ENCODE measurements around the gene DNAH12. TPM values are rescaled to one million over a fixed set of nuclear protein-coding genes. Genes with fewer than 3 reads are reported as not detected.

DNAH12 gene
- polyA plus RNA-seq, 1 of the 3 experiments (the other 2 are of a cell fraction): 0.03 TPM

- no peak for DNase-seq
- H3K4me3 ChIP-seq (ENCODE audit: low read depth in 2 of 2, low read length in 1 of 2): no peak overlapping the region
- H3K27ac ChIP-seq (ENCODE audit: low read depth in 2 of 2, low read length in 1 of 2): no peak overlapping the region
- no peak for TF ChIP-seq USF2 (IDR thresholded peaks at IDR 0.05; ENCODE audit: borderline replicate concordance, low read depth, low read length)
- TF ChIP-seq FOXJ3 (CRISPR knock-in tag; IDR thresholded peaks at IDR 0.05): no peak
- TF ChIP-seq TEAD4 (IDR thresholded peaks at IDR 0.05; ENCODE audit: borderline replicate concordance, insufficient read depth): no peak
- TF ChIP-seq FOSL2 (IDR thresholded peaks at IDR 0.05; ENCODE audit: borderline replicate concordance, low read depth): no peak
- TF ChIP-seq POLR2AphosphoS5 (IDR thresholded peaks at IDR 0.05; ENCODE audit: low read depth, low read length): no peak
- no peak for TF ChIP-seq MAX (IDR thresholded peaks at IDR 0.05; ENCODE audit: low read depth)
- TF ChIP-seq RCOR1 (IDR thresholded peaks at IDR 0.05; ENCODE audit: low read length): no peak
- TF ChIP-seq PBX3 (IDR thresholded peaks at IDR 0.05): no peak
- TF ChIP-seq SMC3 (IDR thresholded peaks at IDR 0.05; ENCODE audit: low read depth, low read length): no peak
- TF ChIP-seq RXRA (IDR thresholded peaks at IDR 0.05; ENCODE audit: borderline replicate concordance, low read depth): no peak
- ChIA-PET POLR2A (no interaction called here), CTCF (interaction anchor here (1.0 kb wide), 1 partner anchor 12 kb away, joined by 5 read pairs; no protein-coding TSS in a partner anchor)
- H3K36me3 ChIP-seq (replicated peaks in 1 of 2; ENCODE audit: control insufficient read depth in 1 of 2, insufficient read depth in 2 of 2, low read length in 1 of 2): no peaks in the 10 kb centered on the region
- H4K20me1 ChIP-seq (ENCODE audit: insufficient read depth): no peaks in the 10 kb centered on the region
- WGBS (ENCODE audit: low lambda C conversion rate): 38% methylated on average over 2 of the region's 2 CpGs
- no peaks in the 10 kb centered on the region for H3F3A ChIP-seq (replicated peaks; ENCODE audit: insufficient read depth)
- H3K4me2 ChIP-seq: no peak overlapping the region
- H3K9me2 ChIP-seq: no peaks in the 10 kb centered on the region
- no peaks in the 10 kb centered on the region for H3K79me2 ChIP-seq (ENCODE audit: insufficient read depth)
- no peaks in the 10 kb centered on the region for H3K27me3 ChIP-seq (ENCODE audit: insufficient read depth)
- no peaks in the 10 kb centered on the region for H3K9me3 ChIP-seq
- H3K9ac ChIP-seq: no peak overlapping the region
- H2AFZ ChIP-seq (ENCODE audit: low read depth): no peak overlapping the region
- H3K4me1 ChIP-seq (ENCODE audit: control insufficient read depth in 1 of 2, insufficient read depth in 2 of 2, low read depth in 1 of 2, low read length in 1 of 2): no peaks in the 10 kb centered on the region
Measured at GRCh38 chr3:57409471-57409870, 134.7 kb downstream of the DNAH12 start.

GRCh38 chr3:57402675-57403074 is 141.5 kb downstream of the DNAH12 start:
- H3F3A ChIP-seq (replicated peaks; ENCODE audit: insufficient read depth): no peaks in the 10 kb centered on the region
- no peaks in the 10 kb centered on the region for H3K4me1 ChIP-seq (ENCODE audit: control insufficient read depth in 1 of 2, insufficient read depth in 2 of 2, low read depth in 1 of 2, low read length in 1 of 2)
- no peaks in the 10 kb centered on the region for H4K20me1 ChIP-seq (ENCODE audit: insufficient read depth)
- DNase-seq: no peak
- no peaks in the 10 kb centered on the region for H3K9me3 ChIP-seq
- no peak overlapping the region for H2AFZ ChIP-seq (ENCODE audit: low read depth)
- H3K36me3 ChIP-seq (replicated peaks in 1 of 2; ENCODE audit: control insufficient read depth in 1 of 2, insufficient read depth in 2 of 2, low read length in 1 of 2): no peaks in the 10 kb centered on the region
- H3K27ac ChIP-seq (ENCODE audit: low read depth in 2 of 2, low read length in 1 of 2): no peak overlapping the region
- no peaks in the 10 kb centered on the region for H3K79me2 ChIP-seq (ENCODE audit: insufficient read depth)
- CTCF ChIA-PET: no interaction called here
- 80% methylated on average over 5 of the region's 5 CpGs for WGBS (ENCODE audit: low lambda C conversion rate)
- POLR2A ChIA-PET: no interaction called here
- no peaks in the 10 kb centered on the region for H3K27me3 ChIP-seq (ENCODE audit: insufficient read depth)
- H3K4me2 ChIP-seq: no peak overlapping the region
- H3K9ac ChIP-seq: no peak overlapping the region
- no peak overlapping the region for H3K4me3 ChIP-seq (ENCODE audit: low read depth in 2 of 2, low read length in 1 of 2)
- TF ChIP-seq IRF3 (IDR thresholded peaks at IDR 0.05; ENCODE audit: low read depth, low read length) (no peak), TAF1 (IDR thresholded peaks at IDR 0.05; ENCODE audit: borderline replicate concordance, low read depth, low read length) (no peak), ELF1 (IDR thresholded peaks at IDR 0.05) (no peak), MAX (IDR thresholded peaks at IDR 0.05; ENCODE audit: low read depth) (no peak), PBX3 (IDR thresholded peaks at IDR 0.05) (no peak), CHD2 (IDR thresholded peaks at IDR 0.05; ENCODE audit: low read length, partially characterized antibody) (no peak), TEAD4 (IDR thresholded peaks at IDR 0.05; ENCODE audit: borderline replicate concordance, insufficient read depth) (no peak), POLR2AphosphoS5 (IDR thresholded peaks at IDR 0.05; ENCODE audit: low read depth, low read length) (no peak), NRF1 (IDR thresholded peaks at IDR 0.05; ENCODE audit: low read depth, low read length) (no peak), RXRA (IDR thresholded peaks at IDR 0.05; ENCODE audit: borderline replicate concordance, low read depth) (no peak), GATA2 (CRISPR knock-in tag; IDR thresholded peaks at IDR 0.05) (no peak), ZBTB33 (IDR thresholded peaks at IDR 0.05; ENCODE audit: borderline replicate concordance, low read depth) (no peak), NFIC (IDR thresholded peaks at IDR 0.05; ENCODE audit: borderline replicate concordance) (no peak), MEF2A (IDR thresholded peaks at IDR 0.05; ENCODE audit: borderline replicate concordance, low read depth) (no peak)
- no peaks in the 10 kb centered on the region for H3K9me2 ChIP-seq
